GM06990 (cell line): Measurements from ENCODE around the gene RLF.

Source experiments
- DNase-seq: peaks from one replicate; pipeline ENCODE4 v3.0.0-alpha.2; 2011; ENCODE audit not compliant: insufficient read length; ENCODE audit errors: extremely low read depth
- H3K27me3 ChIP-seq: replicated peaks from 2 replicates; pipeline ENCODE4 v1.6.0; 2011; ENCODE audit warnings: low read length; ENCODE audit not compliant: control insufficient read depth, insufficient read depth
- H3K36me3 ChIP-seq: 2 replicates; pipeline ENCODE4 v1.5.1; 2011; ENCODE audit warnings: low read length; ENCODE audit not compliant: control insufficient read depth, insufficient read depth
- H3K4me3 ChIP-seq: replicated peaks from 2 replicates; pipeline ENCODE4 v1.5.1; 2011; ENCODE audit warnings: low read depth, mild to moderate bottlenecking, control low read depth, low read length
- TF ChIP-seq, protein P1 (sequence below): IDR thresholded peaks from 2 replicates; pipeline ENCODE4 v1.5.1; 2011; ENCODE audit warnings: low read length, control low read depth, mild to moderate bottlenecking, inconsistent platforms; ENCODE audit not compliant: insufficient read depth, poor library complexity, severe bottlenecking

The RLF gene

DNA sequence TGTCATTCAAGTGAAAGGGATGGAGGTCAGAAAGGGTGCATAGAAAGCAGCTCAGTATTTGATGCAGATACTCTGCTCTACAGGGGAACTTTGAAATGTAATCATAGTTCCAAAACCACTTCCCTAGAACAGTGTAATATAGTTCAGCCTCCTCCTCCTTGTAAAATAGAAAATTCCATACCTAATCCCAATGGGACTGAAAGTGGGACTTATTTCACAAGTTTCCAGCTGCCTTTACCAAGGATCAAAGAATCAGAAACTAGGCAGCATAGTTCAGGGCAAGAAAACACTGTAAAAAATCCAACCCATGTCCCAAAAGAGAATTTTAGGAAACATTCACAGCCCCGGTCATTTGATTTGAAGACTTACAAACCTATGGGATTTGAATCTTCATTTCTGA lies 78.4 kb downstream of the RLF start:
- TF ChIP-seq, protein P1, sequence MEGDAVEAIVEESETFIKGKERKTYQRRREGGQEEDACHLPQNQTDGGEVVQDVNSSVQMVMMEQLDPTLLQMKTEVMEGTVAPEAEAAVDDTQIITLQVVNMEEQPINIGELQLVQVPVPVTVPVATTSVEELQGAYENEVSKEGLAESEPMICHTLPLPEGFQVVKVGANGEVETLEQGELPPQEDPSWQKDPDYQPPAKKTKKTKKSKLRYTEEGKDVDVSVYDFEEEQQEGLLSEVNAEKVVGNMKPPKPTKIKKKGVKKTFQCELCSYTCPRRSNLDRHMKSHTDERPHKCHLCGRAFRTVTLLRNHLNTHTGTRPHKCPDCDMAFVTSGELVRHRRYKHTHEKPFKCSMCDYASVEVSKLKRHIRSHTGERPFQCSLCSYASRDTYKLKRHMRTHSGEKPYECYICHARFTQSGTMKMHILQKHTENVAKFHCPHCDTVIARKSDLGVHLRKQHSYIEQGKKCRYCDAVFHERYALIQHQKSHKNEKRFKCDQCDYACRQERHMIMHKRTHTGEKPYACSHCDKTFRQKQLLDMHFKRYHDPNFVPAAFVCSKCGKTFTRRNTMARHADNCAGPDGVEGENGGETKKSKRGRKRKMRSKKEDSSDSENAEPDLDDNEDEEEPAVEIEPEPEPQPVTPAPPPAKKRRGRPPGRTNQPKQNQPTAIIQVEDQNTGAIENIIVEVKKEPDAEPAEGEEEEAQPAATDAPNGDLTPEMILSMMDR, result no peak

DNA sequence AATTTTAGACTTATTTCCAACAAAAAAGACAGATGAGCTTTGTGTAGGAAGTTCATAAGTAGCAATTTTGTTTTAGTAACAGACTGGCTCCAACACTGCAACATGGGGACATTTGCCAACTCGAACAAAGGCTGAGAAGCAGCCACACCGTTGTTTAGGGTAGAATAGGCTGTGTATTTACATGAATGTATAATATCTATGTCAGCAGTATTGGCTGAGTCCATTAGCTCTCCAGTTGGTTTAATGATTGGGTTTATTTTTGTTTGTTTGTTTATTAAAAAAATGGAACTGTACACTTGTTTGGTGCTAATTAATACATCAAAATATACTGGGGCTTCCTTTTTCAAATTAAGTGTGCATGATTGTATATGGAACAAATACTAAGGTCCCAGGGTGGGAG lies 79.2 kb downstream of the RLF start:
- no peak overlapping the region for H3K4me3 ChIP-seq
- no peaks in the 10 kb centered on the region for H3K27me3 ChIP-seq
- no peak for DNase-seq
- H3K36me3 ChIP-seq, result peaks cover 4% of the 10 kb centered on the region
- TF ChIP-seq, protein P1, result no peak

More for the DNA sequence above, 78.4 kb downstream of the RLF start:
- Histone ChIP-seq H3K4me3 (no peak overlapping the region), H3K27me3 (no peaks in the 10 kb centered on the region), H3K36me3 (peaks cover 4% of the 10 kb centered on the region)
- no peak for DNase-seq

DNA sequence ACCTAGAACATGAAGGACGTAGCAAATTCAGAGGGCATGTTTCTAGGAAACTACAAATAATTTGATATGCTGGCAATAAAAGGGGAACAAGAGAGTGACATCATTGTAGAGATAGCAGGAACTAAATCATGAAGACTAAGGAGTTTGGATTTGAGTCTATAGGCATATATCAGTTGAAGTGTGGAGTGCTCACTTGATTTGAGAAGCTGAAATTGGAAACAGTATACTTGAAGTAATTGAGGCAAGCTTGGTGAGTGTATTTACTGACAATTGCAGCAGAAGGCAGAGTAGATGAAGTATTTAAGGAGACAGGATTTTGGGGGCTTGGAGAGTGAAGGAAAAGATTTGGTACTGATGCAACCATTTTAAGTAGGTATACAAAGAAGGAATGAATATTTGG lies 80.2 kb downstream of the RLF start:
- Histone ChIP-seq H3K36me3 (peaks cover 4% of the 10 kb centered on the region; the same call in 1 of the 2 replicates), H3K27me3 (no peaks in the 10 kb centered on the region), H3K4me3 (no peak overlapping the region)
- TF ChIP-seq, protein P1, result no peak
- DNase-seq, result peak; percentile 33

DNA sequence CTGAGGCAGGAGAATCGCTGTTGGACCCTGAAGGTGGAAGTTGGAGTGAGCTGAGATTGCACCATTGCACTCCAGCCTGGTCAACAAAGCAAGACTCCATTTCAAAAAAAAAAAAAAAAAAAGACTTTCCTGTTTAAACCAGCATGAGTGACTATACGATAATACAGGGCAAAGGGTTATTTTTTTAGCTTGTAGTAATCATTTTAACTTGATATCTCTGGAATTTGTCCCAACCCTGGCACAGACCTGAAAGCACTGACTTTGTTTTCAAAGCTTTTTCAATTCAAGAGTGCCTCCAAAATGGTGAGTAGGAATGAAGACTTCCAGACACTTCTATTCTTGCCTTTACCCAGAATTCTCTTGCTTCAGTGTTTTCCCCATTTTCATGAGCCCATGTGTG lies 82.2 kb downstream of the RLF start:
- no peak overlapping the region for H3K4me3 ChIP-seq
- no peaks in the 10 kb centered on the region for H3K27me3 ChIP-seq
- no peak for DNase-seq
- H3K36me3 ChIP-seq, result no peaks in the 10 kb centered on the region
- TF ChIP-seq, protein P1, result no peak

DNA sequence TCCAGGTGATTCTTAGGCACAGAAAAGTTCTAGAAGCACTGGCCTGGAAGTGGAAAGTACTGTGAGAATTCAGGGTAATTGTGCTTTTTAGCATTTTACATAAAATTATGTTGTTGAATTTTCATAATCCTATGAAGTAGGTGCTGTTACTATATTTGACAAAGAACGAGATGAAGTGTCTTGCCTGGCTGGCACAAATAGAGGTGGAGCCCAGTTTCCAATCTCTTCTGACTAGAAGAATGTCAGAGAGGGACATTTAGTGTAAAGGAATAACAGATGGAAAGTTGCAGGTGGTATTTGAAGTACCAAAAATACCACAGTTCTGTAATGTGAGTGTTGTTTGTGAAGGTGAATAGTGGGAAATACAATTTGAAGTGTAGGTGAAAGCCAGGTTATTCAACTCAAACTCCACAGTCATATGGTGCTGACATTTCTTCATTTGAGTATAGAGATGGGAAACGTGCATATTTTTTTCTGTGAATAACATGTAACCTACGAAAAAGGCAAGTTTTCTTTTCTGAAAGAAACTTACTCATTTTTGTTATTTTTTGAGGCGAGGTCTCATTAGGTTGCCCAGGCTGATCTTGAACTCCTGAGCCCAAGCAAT lies 83.1 kb downstream of the RLF start:
- no peaks in the 10 kb centered on the region for H3K27me3 ChIP-seq
- no peak for DNase-seq

More for the DNA sequence above, 83.1 kb downstream of the RLF start:
- Histone ChIP-seq H3K36me3 (no peaks in the 10 kb centered on the region), H3K4me3 (no peak overlapping the region)
- TF ChIP-seq, protein P1, result no peak
